HG03139 (cell line): Measurements from ENCODE around the gene OMG.
"Not testable (repeated sequence)": the region's sequence is repeated elsewhere in the genome, so short reads cannot be mapped to it uniquely, and the experiment has no call there.

ENCODE experiments used
- ATAC-seq: cut with Tn5 transposase; IDR thresholded peaks from one replicate; pipeline ENCODE4 v1.9.1; 2021; ENCODE audit not compliant: unreplicated experiment

Gene OMG

GRCh38 chr17:31308372-31309334, 11.6 kb upstream of the OMG start:
- no peak for ATAC-seq

GRCh38 chr17:31307640-31308039, 10.6 kb upstream of the OMG start:
- no peak for ATAC-seq

GRCh38 chr17:31299624-31300023, 2.6 kb upstream of the OMG start:
- no peak for ATAC-seq

- no peak for ATAC-seq
Observed at GRCh38 chr17:31296142-31296541, 897 bp downstream of the OMG start.

GRCh38 chr17:31295489-31295871, 1.6 kb downstream of the OMG start:
- ATAC-seq, result no peak

GRCh38 chr17:31294820-31295488, 2.1 kb downstream of the OMG start:
- no peak for ATAC-seq

- ATAC-seq, result no peak
Observed at GRCh38 chr17:31294231-31294630, 2.8 kb downstream of the OMG start.

- ATAC-seq, result no peak
Observed at GRCh38 chr17:31293581-31293980, 3.5 kb downstream of the OMG start.

GRCh38 chr17:31291820-31292219, 5.2 kb downstream of the OMG start:
- no peak for ATAC-seq

GRCh38 chr17:31289790-31290189, 7.2 kb downstream of the OMG start:
- ATAC-seq, result no peak

- ATAC-seq, result not testable (repeated sequence)
Observed at GRCh38 chr17:31287932-31288331, 9.1 kb downstream of the OMG start.

- ATAC-seq, result no peak
Observed at GRCh38 chr17:31286587-31286986, 10.5 kb downstream of the OMG start.

- ATAC-seq, result no peak
Observed at GRCh38 chr17:31283841-31284240, 13.2 kb downstream of the OMG start.

- no peak for ATAC-seq
Observed at GRCh38 chr17:31281061-31281460, 16.0 kb downstream of the OMG start.

- ATAC-seq, result no peak
Observed at GRCh38 chr17:31279401-31279800, 17.6 kb downstream of the OMG start.

- no peak for ATAC-seq
Observed at GRCh38 chr17:31275116-31275515, 21.9 kb downstream of the OMG start.

GRCh38 chr17:31274252-31274651, 22.8 kb downstream of the OMG start:
- no peak for ATAC-seq

- ATAC-seq, result no peak
Observed at GRCh38 chr17:31273516-31273915, 23.5 kb downstream of the OMG start.

GRCh38 chr17:31272803-31273202, 24.2 kb downstream of the OMG start:
- no peak for ATAC-seq

GRCh38 chr17:31272236-31272635, 24.8 kb downstream of the OMG start:
- ATAC-seq, result no peak

GRCh38 chr17:31269578-31269983, 27.5 kb downstream of the OMG start:
- ATAC-seq, result no peak

- no peak for ATAC-seq
Observed at GRCh38 chr17:31269036-31269577, 27.9 kb downstream of the OMG start.
